Measurements from ENCODE around the gene EDC4. TPM values are rescaled to one million over a fixed set of nuclear protein-coding genes. Genes with fewer than 3 reads are reported as not detected.

The EDC4 gene
- total and polyA plus RNA-seq, 8 donors: 20.2 to 66.2 (median 26.0) TPM

- H3K4me3 ChIP-seq: peak overlapping the region in 3 of 4 donors; percentile 53 to 76 (median 65)
- no peak for TF ChIP-seq CTCF (IDR thresholded peaks at IDR 0.05)
- no peaks in the 10 kb centered on the region for H3K36me3 ChIP-seq
- H3K27ac ChIP-seq: peak overlapping the region; percentile 82 to 100 (median 98)
- H3K4me1 ChIP-seq: peaks cover 8 to 26% (median 19%) of the 10 kb centered on the region in 3 donors
- FAIRE-seq (no peak), ATAC-seq (no peak), DNase-seq (no peak)
- 38 to 42% methylated on average over 17 of the region's 17 CpGs for WGBS, 2 donors
- intact Hi-C loops (cut with DNase I): no loop called here
- no peaks in the 10 kb centered on the region for H3K27me3 ChIP-seq
- no peaks in the 10 kb centered on the region for H3K9me3 ChIP-seq
Observed at GRCh38 chr16:67841198-67841815, 31.5 kb upstream of the EDC4 start.

- intact Hi-C loops (cut with DNase I): no loop called here
- peaks cover 8 to 26% (median 19%) of the 10 kb centered on the region in 3 donors for H3K4me1 ChIP-seq
- ATAC-seq (peak; percentile 71 to 86 (median 75)), DNase-seq (peak; percentile 93 to 97 (median 94)), FAIRE-seq (no peak)
- no peaks in the 10 kb centered on the region for H3K36me3 ChIP-seq
- H3K27me3 ChIP-seq: no peaks in the 10 kb centered on the region
- WGBS, 2 donors: 0% methylated on average over 69 to 83 of the region's 83 CpGs
- peak within 1 kb of the TSS; percentile 82 to 100 (median 98) for H3K27ac ChIP-seq
- peak; percentile 66 to 86 (median 70) for TF ChIP-seq CTCF (IDR thresholded peaks at IDR 0.05)
- no peaks in the 10 kb centered on the region for H3K9me3 ChIP-seq
- H3K4me3 ChIP-seq: peak within 1 kb of the TSS; percentile 53 to 83 (median 70)
Observed at GRCh38 chr16:67841816-67842508, 30.9 kb upstream of the EDC4 start, which contains the start of gene THAP11. TSS of gene THAP11 (plus strand) at chr16:67842320. CDS start at chr16:67842555, 235 bp downstream.

- Histone ChIP-seq H3K27me3 (no peaks in the 10 kb centered on the region), H3K36me3 (no peaks in the 10 kb centered on the region), H3K9me3 (no peaks in the 10 kb centered on the region), H3K4me3 (peak overlapping the region; percentile 53 to 83 (median 70)), H3K4me1 (peaks cover 8 to 26% (median 19%) of the 10 kb centered on the region in 3 donors), H3K27ac (peak overlapping the region; percentile 82 to 100 (median 98))
- ATAC-seq: peak; percentile 10 to 38 (median 12)
- 0% methylated on average over 65 to 67 of the region's 67 CpGs for WGBS, 2 donors
- FAIRE-seq: no peak
- TF ChIP-seq CTCF (IDR thresholded peaks at IDR 0.05): no peak
- intact Hi-C loops (cut with DNase I): no loop called here
- DNase-seq: peak; percentile 45 to 83 (median 60)
Observed at GRCh38 chr16:67842509-67843342, 30.1 kb upstream of the EDC4 start.

GRCh38 chr16:67843343-67843765 lies 29.5 kb upstream of the EDC4 start:
- Histone ChIP-seq H3K4me1 (peaks cover 14 to 32% (median 19%) of the 10 kb centered on the region in 3 donors), H3K27ac (peak overlapping the region; percentile 82 to 100 (median 98))
- TF ChIP-seq CTCF (IDR thresholded peaks at IDR 0.05): no peak

More at GRCh38 chr16:67843343-67843765, 29.5 kb upstream of the EDC4 start:
- ATAC-seq (no peak), DNase-seq (peak in 1 of 6 donors; percentile 70), FAIRE-seq (no peak)
- peak overlapping the region; percentile 53 to 83 (median 70) for H3K4me3 ChIP-seq
- no peaks in the 10 kb centered on the region for H3K9me3 ChIP-seq
- intact Hi-C loops (cut with DNase I): no loop called here
- WGBS, 2 donors: 5% methylated on average over 11 of the region's 11 CpGs
- H3K27me3 ChIP-seq: no peaks in the 10 kb centered on the region
- H3K36me3 ChIP-seq: no peaks in the 10 kb centered on the region

Data from pancreas (tissue), 10 donors.